Measurements from ENCODE around the gene TAF4B.

TAF4B gene

DNA sequence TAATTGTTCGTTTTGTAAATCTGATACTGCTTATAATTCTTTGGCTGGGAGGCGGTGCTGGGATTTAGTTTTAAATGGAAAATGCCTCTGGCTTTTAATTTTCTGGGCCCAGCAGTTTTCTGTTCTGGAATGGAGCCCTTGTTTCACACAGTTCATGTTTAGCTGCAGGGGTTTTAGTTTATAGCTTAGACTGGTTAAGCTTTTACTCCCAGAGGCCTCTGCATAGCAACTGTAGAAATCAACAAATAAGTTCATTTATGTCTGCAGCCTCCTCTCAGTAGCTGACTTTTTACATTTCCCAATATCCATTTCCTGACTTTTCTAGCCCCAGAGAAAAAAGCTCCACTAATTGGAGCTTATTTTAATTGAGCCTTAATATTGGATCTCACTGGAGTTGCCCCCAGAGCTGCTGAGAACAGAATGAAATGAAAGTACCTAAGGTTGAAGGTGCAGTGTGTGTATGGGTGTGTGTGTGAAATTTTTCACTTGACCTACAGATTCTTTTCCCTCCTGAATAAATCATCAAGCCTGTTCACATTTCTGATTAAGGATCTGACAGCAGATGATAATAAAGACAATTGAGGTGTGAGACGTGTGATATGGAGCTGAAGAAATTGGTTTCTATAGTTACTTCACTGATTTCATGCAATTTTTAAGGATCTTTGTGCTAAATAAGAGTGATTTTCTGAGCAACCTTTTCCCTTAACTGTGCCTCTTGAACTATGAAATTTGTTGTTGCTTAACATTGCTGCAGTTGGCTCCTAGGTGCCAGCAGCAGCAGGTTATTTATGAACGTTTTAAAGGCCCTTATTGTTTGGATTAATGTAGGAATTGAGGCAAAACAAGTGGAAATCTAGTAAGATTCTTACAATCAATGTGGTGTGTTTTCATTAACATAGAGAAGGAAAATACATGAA lies 109.6 kb downstream of the TAF4B start:
- Histone ChIP-seq H3K4me1 (ENCODE audit: control insufficient read depth, insufficient read depth, low read length) (no peaks in the 10 kb centered on the region), H3K27ac (ENCODE audit: low read depth, low read length) (no peak overlapping the region), H3K36me3 (ENCODE audit: control insufficient read depth, insufficient read depth, low read length) (peaks cover 3% of the 10 kb centered on the region)

DNA sequence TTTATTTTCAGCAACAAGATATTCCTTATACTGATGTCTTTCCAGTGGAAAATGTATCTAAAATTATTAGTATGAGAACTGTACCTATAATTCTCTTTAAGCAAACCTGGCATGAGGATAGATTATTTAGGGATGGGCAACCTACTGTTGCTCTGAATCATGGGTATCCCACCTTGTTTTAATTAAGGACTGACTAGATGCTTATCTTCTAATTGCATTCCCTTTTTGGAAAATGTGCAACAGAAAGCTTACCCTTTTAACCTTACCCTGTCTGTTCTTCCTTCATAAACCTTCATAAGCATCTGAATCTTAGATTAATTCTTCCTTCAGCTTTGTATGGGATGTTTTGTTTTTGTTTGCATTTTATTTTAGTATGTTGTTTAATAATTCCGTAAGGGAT lies 110.3 kb downstream of the TAF4B start:
- H3K9ac ChIP-seq (ENCODE audit: low read depth, low read length), result no peak overlapping the region
- peaks cover 3% of the 10 kb centered on the region for H3K36me3 ChIP-seq (ENCODE audit: control insufficient read depth, insufficient read depth, low read length)
- H3K27ac ChIP-seq (ENCODE audit: low read depth, low read length), result no peak overlapping the region
- H3K4me3 ChIP-seq (ENCODE audit: low read depth, low read length), result no peak overlapping the region
- H3K9me3 ChIP-seq (ENCODE audit: control insufficient read depth, insufficient read depth, low read length), result no peaks in the 10 kb centered on the region
- H3K4me1 ChIP-seq (ENCODE audit: control insufficient read depth, insufficient read depth, low read length), result no peaks in the 10 kb centered on the region
- no peaks in the 10 kb centered on the region for H3K27me3 ChIP-seq (ENCODE audit: control insufficient read depth, insufficient read depth, low read length)

More for the DNA sequence above, 109.6 kb downstream of the TAF4B start:
- Histone ChIP-seq H3K27me3 (ENCODE audit: control insufficient read depth, insufficient read depth, low read length) (no peaks in the 10 kb centered on the region), H3K9me3 (ENCODE audit: control insufficient read depth, insufficient read depth, low read length) (no peaks in the 10 kb centered on the region), H3K9ac (ENCODE audit: low read depth, low read length) (no peak overlapping the region), H3K4me3 (ENCODE audit: low read depth, low read length) (no peak overlapping the region)

DNA sequence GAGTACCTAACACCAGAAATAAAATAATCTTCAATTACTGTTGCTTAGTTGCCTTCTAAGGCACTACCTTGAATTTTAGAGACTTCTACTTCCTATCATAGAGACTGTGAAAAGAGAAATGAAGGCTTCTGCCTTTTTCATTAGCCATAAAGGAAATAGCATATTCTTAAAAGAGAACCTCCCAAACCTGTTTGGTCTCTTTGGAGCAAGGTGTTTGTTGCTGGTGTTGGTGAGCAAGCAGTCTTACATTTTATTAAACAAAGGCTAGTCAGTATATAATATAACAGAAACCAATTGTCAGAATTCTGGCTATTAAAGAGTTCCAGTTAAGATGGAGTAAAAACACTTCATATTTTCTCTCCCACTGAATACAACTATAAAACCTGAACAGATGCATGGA lies 116.4 kb downstream of the TAF4B start:
- Histone ChIP-seq H3K9ac (ENCODE audit: low read depth, low read length) (no peak overlapping the region), H3K9me3 (ENCODE audit: control insufficient read depth, insufficient read depth, low read length) (peaks cover 4% of the 10 kb centered on the region; the same call in 1 of the 2 replicates), H3K4me3 (ENCODE audit: low read depth, low read length) (no peak overlapping the region), H3K27me3 (ENCODE audit: control insufficient read depth, insufficient read depth, low read length) (no peaks in the 10 kb centered on the region), H3K27ac (ENCODE audit: low read depth, low read length) (no peak overlapping the region), H3K36me3 (ENCODE audit: control insufficient read depth, insufficient read depth, low read length) (peaks cover 4% of the 10 kb centered on the region; the same call in 1 of the 2 replicates), H3K4me1 (ENCODE audit: control insufficient read depth, insufficient read depth, low read length) (no peaks in the 10 kb centered on the region)

DNA sequence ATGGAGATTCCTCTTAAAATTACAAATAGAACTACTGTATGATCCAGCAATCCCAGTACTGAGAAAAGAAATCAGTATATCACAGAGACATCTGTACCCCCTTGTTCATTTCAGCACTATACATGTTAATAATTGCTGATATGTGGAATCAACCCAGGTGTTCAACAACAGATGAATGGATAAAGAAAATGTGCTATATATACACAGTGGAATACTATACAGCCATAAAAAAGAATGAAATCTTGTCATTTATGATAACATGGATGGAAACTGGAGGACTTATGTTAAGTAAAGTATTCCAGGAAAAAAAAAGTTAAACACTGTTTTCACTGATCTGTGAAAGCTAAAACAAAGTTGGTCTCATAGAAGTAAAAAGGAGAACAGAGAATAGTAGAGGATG lies 124.7 kb downstream of the TAF4B start:
- Histone ChIP-seq H3K27ac (ENCODE audit: low read depth, low read length) (no peak overlapping the region), H3K36me3 (ENCODE audit: control insufficient read depth, insufficient read depth, low read length) (no peaks in the 10 kb centered on the region), H3K9me3 (ENCODE audit: control insufficient read depth, insufficient read depth, low read length) (peaks cover 4% of the 10 kb centered on the region; the same call in 1 of the 2 replicates), H3K9ac (ENCODE audit: low read depth, low read length) (no peak overlapping the region), H3K4me1 (ENCODE audit: control insufficient read depth, insufficient read depth, low read length) (no peaks in the 10 kb centered on the region), H3K27me3 (ENCODE audit: control insufficient read depth, insufficient read depth, low read length) (no peaks in the 10 kb centered on the region), H3K4me3 (ENCODE audit: low read depth, low read length) (no peak overlapping the region)

GRCh38 chr18:26356045-26356785 lies 130.0 kb downstream of the TAF4B start:
- no peak overlapping the region for H3K27ac ChIP-seq (ENCODE audit: low read depth, low read length)
- H3K4me1 ChIP-seq (ENCODE audit: control insufficient read depth, insufficient read depth, low read length), result no peaks in the 10 kb centered on the region
- peaks cover 14% of the 10 kb centered on the region for H3K36me3 ChIP-seq (ENCODE audit: control insufficient read depth, insufficient read depth, low read length)
- H3K9ac ChIP-seq (ENCODE audit: low read depth, low read length), result no peak overlapping the region
- H3K9me3 ChIP-seq (ENCODE audit: control insufficient read depth, insufficient read depth, low read length), result no peaks in the 10 kb centered on the region
- no peak overlapping the region for H3K4me3 ChIP-seq (ENCODE audit: low read depth, low read length)
- no peaks in the 10 kb centered on the region for H3K27me3 ChIP-seq (ENCODE audit: control insufficient read depth, insufficient read depth, low read length)

DNA sequence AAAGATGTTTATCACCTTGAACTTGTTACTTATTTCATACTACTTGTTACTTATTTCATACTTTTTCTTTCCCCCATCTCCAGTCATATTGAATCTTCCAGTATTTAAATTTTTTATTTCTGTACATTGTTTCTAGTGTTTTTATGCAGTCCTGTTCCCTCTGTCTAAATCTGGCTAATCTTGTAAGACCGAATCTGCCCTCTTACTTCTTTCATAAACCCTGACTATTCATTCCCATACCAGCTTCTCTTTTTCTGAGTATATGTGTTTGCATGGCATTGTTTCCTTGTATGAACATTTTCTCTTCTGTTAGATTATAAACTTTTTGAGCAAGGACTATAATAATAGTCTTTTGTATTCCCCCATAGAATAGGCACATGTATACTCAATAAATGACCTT lies 131.7 kb downstream of the TAF4B start:
- Histone ChIP-seq H3K9me3 (ENCODE audit: control insufficient read depth, insufficient read depth, low read length) (no peaks in the 10 kb centered on the region), H3K4me3 (ENCODE audit: low read depth, low read length) (no peak overlapping the region), H3K9ac (ENCODE audit: low read depth, low read length) (no peak overlapping the region), H3K27ac (ENCODE audit: low read depth, low read length) (no peak overlapping the region), H3K4me1 (ENCODE audit: control insufficient read depth, insufficient read depth, low read length) (no peaks in the 10 kb centered on the region), H3K36me3 (ENCODE audit: control insufficient read depth, insufficient read depth, low read length) (peaks cover 14% of the 10 kb centered on the region), H3K27me3 (ENCODE audit: control insufficient read depth, insufficient read depth, low read length) (no peaks in the 10 kb centered on the region)

GRCh38 chr18:26362021-26362420 lies 135.8 kb downstream of the TAF4B start:
- H3K4me3 ChIP-seq (ENCODE audit: low read depth, low read length), result no peak overlapping the region
- H3K36me3 ChIP-seq (ENCODE audit: control insufficient read depth, insufficient read depth, low read length), result peaks cover 14% of the 10 kb centered on the region
- no peaks in the 10 kb centered on the region for H3K4me1 ChIP-seq (ENCODE audit: control insufficient read depth, insufficient read depth, low read length)
- no peaks in the 10 kb centered on the region for H3K9me3 ChIP-seq (ENCODE audit: control insufficient read depth, insufficient read depth, low read length)
- no peak overlapping the region for H3K27ac ChIP-seq (ENCODE audit: low read depth, low read length)
- H3K27me3 ChIP-seq (ENCODE audit: control insufficient read depth, insufficient read depth, low read length), result no peaks in the 10 kb centered on the region
- H3K9ac ChIP-seq (ENCODE audit: low read depth, low read length), result no peak overlapping the region

DNA sequence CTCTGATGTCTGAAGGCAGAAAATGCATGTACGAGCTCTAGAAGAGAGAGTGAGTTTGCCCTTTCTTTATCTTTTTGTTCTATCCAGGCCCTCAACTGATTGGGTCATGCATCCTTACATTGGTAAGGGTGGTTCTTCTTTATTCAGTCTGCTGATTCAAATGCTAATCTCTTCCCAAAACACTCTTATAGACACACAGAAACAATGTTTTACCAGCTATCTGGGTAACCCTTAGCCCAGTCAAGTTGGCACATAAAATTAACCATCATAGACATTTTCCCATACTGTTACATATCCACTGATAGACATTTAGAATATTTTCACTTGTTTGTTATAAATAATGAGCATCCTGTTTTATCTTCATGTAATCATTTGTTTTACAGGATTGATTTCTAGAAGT lies 141.2 kb downstream of the TAF4B start:
- Histone ChIP-seq H3K36me3 (ENCODE audit: control insufficient read depth, insufficient read depth, low read length) (no peaks in the 10 kb centered on the region), H3K9ac (ENCODE audit: low read depth, low read length) (no peak overlapping the region), H3K27ac (ENCODE audit: low read depth, low read length) (no peak overlapping the region), H3K4me3 (ENCODE audit: low read depth, low read length) (no peak overlapping the region), H3K4me1 (ENCODE audit: control insufficient read depth, insufficient read depth, low read length) (peaks cover 12% of the 10 kb centered on the region), H3K27me3 (ENCODE audit: control insufficient read depth, insufficient read depth, low read length) (no peaks in the 10 kb centered on the region), H3K9me3 (ENCODE audit: control insufficient read depth, insufficient read depth, low read length) (peaks cover 3% of the 10 kb centered on the region; the same call in 1 of the 2 replicates)

- H3K9me3 ChIP-seq (ENCODE audit: control insufficient read depth, insufficient read depth, low read length), result peaks cover 3% of the 10 kb centered on the region; the same call in 1 of the 2 replicates
- H3K4me1 ChIP-seq (ENCODE audit: control insufficient read depth, insufficient read depth, low read length), result peaks cover 12% of the 10 kb centered on the region
- no peaks in the 10 kb centered on the region for H3K27me3 ChIP-seq (ENCODE audit: control insufficient read depth, insufficient read depth, low read length)
- H3K27ac ChIP-seq (ENCODE audit: low read depth, low read length), result no peak overlapping the region
- no peaks in the 10 kb centered on the region for H3K36me3 ChIP-seq (ENCODE audit: control insufficient read depth, insufficient read depth, low read length)
- H3K9ac ChIP-seq (ENCODE audit: low read depth, low read length), result no peak overlapping the region
- no peak overlapping the region for H3K4me3 ChIP-seq (ENCODE audit: low read depth, low read length)
Measured at GRCh38 chr18:26370037-26370436, 143.8 kb downstream of the TAF4B start.

DNA sequence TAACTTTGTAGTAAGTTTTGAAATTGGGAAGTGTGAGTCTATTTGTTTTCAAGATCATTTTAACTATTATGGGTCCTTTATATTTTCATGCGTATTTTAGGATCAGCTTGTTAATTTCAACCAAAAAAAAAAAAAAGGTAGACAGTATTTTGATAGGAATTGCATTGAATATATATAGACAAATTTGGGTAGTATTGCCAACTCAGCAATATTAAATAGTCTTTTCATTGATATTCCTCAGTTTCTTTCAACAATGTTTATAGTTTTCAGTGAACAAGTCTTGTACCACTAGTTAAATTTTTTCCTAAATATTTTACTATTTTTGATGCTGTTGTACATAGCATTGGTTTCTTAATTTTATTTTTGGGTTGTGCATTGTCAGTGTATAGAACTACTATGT lies 149.9 kb downstream of the TAF4B start:
- Histone ChIP-seq H3K9me3 (ENCODE audit: control insufficient read depth, insufficient read depth, low read length) (no peaks in the 10 kb centered on the region), H3K36me3 (ENCODE audit: control insufficient read depth, insufficient read depth, low read length) (no peaks in the 10 kb centered on the region), H3K9ac (ENCODE audit: low read depth, low read length) (no peak overlapping the region), H3K27me3 (ENCODE audit: control insufficient read depth, insufficient read depth, low read length) (no peaks in the 10 kb centered on the region), H3K4me1 (ENCODE audit: control insufficient read depth, insufficient read depth, low read length) (no peaks in the 10 kb centered on the region), H3K27ac (ENCODE audit: low read depth, low read length) (no peak overlapping the region), H3K4me3 (ENCODE audit: low read depth, low read length) (no peak overlapping the region)

GRCh38 chr18:26378701-26379100 lies 152.5 kb downstream of the TAF4B start:
- Histone ChIP-seq H3K4me3 (ENCODE audit: low read depth, low read length) (no peak overlapping the region), H3K4me1 (ENCODE audit: control insufficient read depth, insufficient read depth, low read length) (no peaks in the 10 kb centered on the region), H3K36me3 (ENCODE audit: control insufficient read depth, insufficient read depth, low read length) (no peaks in the 10 kb centered on the region), H3K27me3 (ENCODE audit: control insufficient read depth, insufficient read depth, low read length) (no peaks in the 10 kb centered on the region), H3K9me3 (ENCODE audit: control insufficient read depth, insufficient read depth, low read length) (no peaks in the 10 kb centered on the region), H3K27ac (ENCODE audit: low read depth, low read length) (no peak overlapping the region), H3K9ac (ENCODE audit: low read depth, low read length) (no peak overlapping the region)

All from HUES48 (cell line).